Panc1 (cell line): ENCODE results near the gene MACROD2. TPM values are rescaled to one million over a fixed set of nuclear protein-coding genes. Genes with fewer than 3 reads are reported as not detected.
"Not testable (repeated sequence)": the region's sequence is repeated elsewhere in the genome, so short reads cannot be mapped to it uniquely, and the experiment has no call there.

Experiments used
- ATAC-seq: fragments of 200-7000 bp; cut with Tn5 transposase; 2 replicates; pipeline ENCODE4 v1.9.1; 2020; ENCODE audit warnings: mild to moderate bottlenecking, moderate library complexity
- BruUV-seq: library from RNA; stranded (reverse); fragments of 400-500 nt; replicated peaks from 2 replicates; lab custom pipeline; 2021; lab: Mats Ljungman, UMichigan
- CTCF ChIA-PET: fragments of 300-600 bp; sonication (Branson Sonifier 250); formaldehyde crosslinking; loops from one replicate; lab custom pipeline; 2022; ENCODE audit warnings: antibody characterized with exemption; lab: Charles Lee
- POLR2A ChIA-PET: fragments of 300-600 bp; sonication (Branson Sonifier 250); formaldehyde crosslinking; loops from one replicate; lab custom pipeline; 2022; ENCODE audit warnings: antibody characterized with exemption; lab: Charles Lee
- DNase-seq: peaks from one replicate; pipeline ENCODE4 v3.0.0-alpha.2; 2010; ENCODE audit warnings: low read depth, low spot score
- H3K27ac ChIP-seq: 2 replicates; pipeline ENCODE4 v1.5.1; 2011; ENCODE audit warnings: mild to moderate bottlenecking, low read length, inconsistent platforms
- H3K27me3 ChIP-seq: fragments of 200-500 bp; sonication (Bioruptor generic); 2 replicates; pipeline ENCODE4 v1.6.0; 2014; ENCODE audit warnings: low read length, inconsistent platforms; ENCODE audit not compliant: control insufficient read depth, insufficient read depth
- H3K36me3 ChIP-seq: fragments of 200-500 bp; sonication (Bioruptor generic); 2 replicates; pipeline ENCODE4 v1.5.1; 2014; ENCODE audit warnings: inconsistent platforms, mild to moderate bottlenecking, low read length, moderate library complexity; ENCODE audit not compliant: control insufficient read depth, insufficient read depth
- H3K4me1 ChIP-seq: 2 replicates; pipeline ENCODE4 v1.5.1; 2011; ENCODE audit warnings: inconsistent platforms, mild to moderate bottlenecking, low read length, moderate library complexity; ENCODE audit not compliant: control insufficient read depth, insufficient read depth
- H3K4me3 ChIP-seq, 2 experiments: 2 replicates each; pipeline ENCODE4 v1.5.1; 2011 to 2012; ENCODE audit warnings: low read depth in 2 of 2, low read length in 2 of 2, mild to moderate bottlenecking in 2 of 2, inconsistent platforms in 1 of 2, moderate library complexity in 1 of 2
- H3K9me3 ChIP-seq: fragments of 200-500 bp; sonication (Bioruptor generic); 2 replicates; pipeline ENCODE4 v1.5.1; 2014; ENCODE audit warnings: low read depth, mild to moderate bottlenecking, inconsistent platforms, low read length, moderate library complexity; ENCODE audit not compliant: control insufficient read depth, insufficient read depth
- POLR2AphosphoS5 ChIP-seq: IDR thresholded peaks from 2 replicates; pipeline ENCODE4 v1.6.1; 2012; ENCODE audit warnings: mild to moderate bottlenecking, low read depth, low read length, moderate library complexity
- SIN3A ChIP-seq: IDR thresholded peaks from 2 replicates; pipeline ENCODE4 v1.6.1; 2012; ENCODE audit warnings: low read depth, mild to moderate bottlenecking, low read length, moderate library complexity, borderline replicate concordance; ENCODE audit not compliant: insufficient read depth
- TCF7L2 ChIP-seq: IDR thresholded peaks from 2 replicates; pipeline ENCODE4 v1.6.1; 2011; ENCODE audit warnings: mild to moderate bottlenecking, low read depth, low read length, inconsistent platforms
- in situ Hi-C: cut with HindIII; loops from 2 replicates; pipeline ENCODE4 v1.10.0; 2016; ENCODE audit warnings: low sequenced_read_pairs, low pct_unique_long_range_greater_than_20kb
- intact Hi-C: fragments of 100-400 bp; cut with micrococcal nuclease; formaldehyde crosslinking; loops from one replicate; pipeline ENCODE4 v1.10.0; 2022; ENCODE audit not compliant: unreplicated experiment
- total RNA-seq: library from RNA; stranded (reverse); gene quantifications from one replicate; pipeline ENCODE4 v1.2.1, GENCODE V29; 2021; ENCODE audit not compliant: unreplicated experiment
- TF ChIP-seq, protein P1 (sequence below): fragments of 450-650 bp; IDR thresholded peaks from 2 replicates; pipeline ENCODE4 v1.5.1; 2017; ENCODE audit warnings: mild to moderate bottlenecking
- TF ChIP-seq, protein P2 (sequence below), 2 experiments: IDR thresholded peaks; 2 replicates each; pipeline ENCODE4 v1.6.1; 2011 to 2012; ENCODE audit warnings: low read depth in 2 of 2, control low read depth in 1 of 2, low read length in 1 of 2, mild to moderate bottlenecking in 1 of 2, moderate library complexity in 1 of 2; ENCODE audit not compliant: insufficient read depth in 1 of 2

MACROD2 gene
- total RNA-seq, 1 experiment from 2014 or later, result 1.2 TPM

DNA sequence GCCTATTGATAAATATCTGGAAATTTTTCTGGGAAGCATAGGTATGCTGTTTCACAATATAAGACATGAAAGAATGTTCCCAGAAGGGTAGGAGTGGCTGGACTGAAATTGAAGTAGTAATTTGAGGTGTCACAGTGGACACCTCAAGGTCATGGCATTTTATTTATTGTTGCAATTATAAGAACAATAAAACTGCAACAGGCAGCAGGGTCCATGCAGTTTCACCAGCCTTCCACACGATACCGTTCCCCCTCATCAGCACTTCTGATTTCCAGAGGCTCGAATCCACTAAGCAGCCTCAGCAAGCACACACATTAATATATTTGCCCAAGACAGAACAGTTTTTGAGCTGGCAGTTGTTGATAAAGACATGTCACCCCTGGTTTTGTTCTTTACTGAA lies 1540.5 kb downstream of the MACROD2 start:
- Histone ChIP-seq H3K36me3 (no peaks in the 10 kb centered on the region), H3K4me1 (no peaks in the 10 kb centered on the region), H3K27me3 (no peaks in the 10 kb centered on the region), H3K27ac (no peak overlapping the region), H3K4me3 (no peak overlapping the region), H3K9me3 (no peaks in the 10 kb centered on the region)
- no peak for DNase-seq
- intact Hi-C loops (no loop called here), in situ Hi-C loops (no loop called here)
- POLR2A ChIA-PET, result no interaction called here
- BruUV-seq, result no TSS peak
- ATAC-seq, result no peak
- TF ChIP-seq SIN3A, result no peak
- TF ChIP-seq, protein P1, sequence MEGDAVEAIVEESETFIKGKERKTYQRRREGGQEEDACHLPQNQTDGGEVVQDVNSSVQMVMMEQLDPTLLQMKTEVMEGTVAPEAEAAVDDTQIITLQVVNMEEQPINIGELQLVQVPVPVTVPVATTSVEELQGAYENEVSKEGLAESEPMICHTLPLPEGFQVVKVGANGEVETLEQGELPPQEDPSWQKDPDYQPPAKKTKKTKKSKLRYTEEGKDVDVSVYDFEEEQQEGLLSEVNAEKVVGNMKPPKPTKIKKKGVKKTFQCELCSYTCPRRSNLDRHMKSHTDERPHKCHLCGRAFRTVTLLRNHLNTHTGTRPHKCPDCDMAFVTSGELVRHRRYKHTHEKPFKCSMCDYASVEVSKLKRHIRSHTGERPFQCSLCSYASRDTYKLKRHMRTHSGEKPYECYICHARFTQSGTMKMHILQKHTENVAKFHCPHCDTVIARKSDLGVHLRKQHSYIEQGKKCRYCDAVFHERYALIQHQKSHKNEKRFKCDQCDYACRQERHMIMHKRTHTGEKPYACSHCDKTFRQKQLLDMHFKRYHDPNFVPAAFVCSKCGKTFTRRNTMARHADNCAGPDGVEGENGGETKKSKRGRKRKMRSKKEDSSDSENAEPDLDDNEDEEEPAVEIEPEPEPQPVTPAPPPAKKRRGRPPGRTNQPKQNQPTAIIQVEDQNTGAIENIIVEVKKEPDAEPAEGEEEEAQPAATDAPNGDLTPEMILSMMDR, result no peak
- CTCF ChIA-PET, result no interaction called here

DNA sequence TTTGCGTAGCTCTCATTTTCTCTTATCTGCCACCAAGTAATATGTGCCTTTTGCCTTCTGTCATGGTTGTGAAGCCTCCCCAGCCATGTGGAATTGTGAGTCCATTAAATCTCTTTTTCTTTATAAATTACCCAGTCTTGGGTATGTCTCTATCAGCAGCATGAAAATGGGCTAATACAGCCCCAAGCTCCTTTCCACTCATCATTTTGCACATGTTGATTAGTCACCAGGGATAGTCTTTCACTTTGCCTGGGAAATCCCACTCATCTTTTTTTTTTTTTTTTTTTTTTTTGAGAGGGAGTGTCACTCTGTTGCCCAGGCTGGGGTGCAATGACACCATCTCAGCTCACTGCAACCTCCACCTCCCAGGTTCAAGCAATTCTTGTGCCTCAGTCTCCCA lies 1541.9 kb downstream of the MACROD2 start:
- POLR2A ChIA-PET, H3K4me1 ChIP-seq, H3K27me3 ChIP-seq, BruUV-seq, CTCF ChIA-PET, H3K36me3 ChIP-seq, ATAC-seq, intact Hi-C loops, H3K4me3 ChIP-seq, H3K27ac ChIP-seq, H3K9me3 ChIP-seq, in situ Hi-C loops, DNase-seq: not testable (repeated sequence)

DNA sequence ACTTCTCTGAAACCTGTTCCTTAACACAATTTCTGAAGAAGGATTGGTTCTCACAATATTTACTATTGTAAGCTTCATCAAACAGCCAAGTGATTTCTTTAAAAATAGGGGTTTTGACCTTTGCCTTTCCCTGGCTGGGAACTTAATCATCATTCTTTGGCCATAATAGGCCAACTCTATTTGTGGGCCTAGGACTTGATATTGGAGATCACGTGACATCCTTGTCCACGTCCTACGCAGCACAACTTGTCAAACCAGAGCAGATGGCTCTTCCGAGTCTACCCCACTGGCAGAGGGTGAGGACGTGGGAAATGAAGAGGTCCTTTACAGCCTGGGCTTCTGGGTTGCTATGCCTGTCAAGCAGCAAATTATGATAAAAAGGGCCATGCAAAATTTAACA lies 1547.3 kb downstream of the MACROD2 start:
- no peak for ATAC-seq
- in situ Hi-C loops, result no loop called here
- H3K4me1 ChIP-seq, result no peaks in the 10 kb centered on the region
- DNase-seq, result no peak
- BruUV-seq, result no TSS peak
- TF ChIP-seq, protein P1, result no peak
- TF ChIP-seq POLR2AphosphoS5 (no peak), TCF7L2 (no peak), SIN3A (no peak)
- TF ChIP-seq, protein P2, sequence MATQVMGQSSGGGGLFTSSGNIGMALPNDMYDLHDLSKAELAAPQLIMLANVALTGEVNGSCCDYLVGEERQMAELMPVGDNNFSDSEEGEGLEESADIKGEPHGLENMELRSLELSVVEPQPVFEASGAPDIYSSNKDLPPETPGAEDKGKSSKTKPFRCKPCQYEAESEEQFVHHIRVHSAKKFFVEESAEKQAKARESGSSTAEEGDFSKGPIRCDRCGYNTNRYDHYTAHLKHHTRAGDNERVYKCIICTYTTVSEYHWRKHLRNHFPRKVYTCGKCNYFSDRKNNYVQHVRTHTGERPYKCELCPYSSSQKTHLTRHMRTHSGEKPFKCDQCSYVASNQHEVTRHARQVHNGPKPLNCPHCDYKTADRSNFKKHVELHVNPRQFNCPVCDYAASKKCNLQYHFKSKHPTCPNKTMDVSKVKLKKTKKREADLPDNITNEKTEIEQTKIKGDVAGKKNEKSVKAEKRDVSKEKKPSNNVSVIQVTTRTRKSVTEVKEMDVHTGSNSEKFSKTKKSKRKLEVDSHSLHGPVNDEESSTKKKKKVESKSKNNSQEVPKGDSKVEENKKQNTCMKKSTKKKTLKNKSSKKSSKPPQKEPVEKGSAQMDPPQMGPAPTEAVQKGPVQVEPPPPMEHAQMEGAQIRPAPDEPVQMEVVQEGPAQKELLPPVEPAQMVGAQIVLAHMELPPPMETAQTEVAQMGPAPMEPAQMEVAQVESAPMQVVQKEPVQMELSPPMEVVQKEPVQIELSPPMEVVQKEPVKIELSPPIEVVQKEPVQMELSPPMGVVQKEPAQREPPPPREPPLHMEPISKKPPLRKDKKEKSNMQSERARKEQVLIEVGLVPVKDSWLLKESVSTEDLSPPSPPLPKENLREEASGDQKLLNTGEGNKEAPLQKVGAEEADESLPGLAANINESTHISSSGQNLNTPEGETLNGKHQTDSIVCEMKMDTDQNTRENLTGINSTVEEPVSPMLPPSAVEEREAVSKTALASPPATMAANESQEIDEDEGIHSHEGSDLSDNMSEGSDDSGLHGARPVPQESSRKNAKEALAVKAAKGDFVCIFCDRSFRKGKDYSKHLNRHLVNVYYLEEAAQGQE (IDR thresholded peaks at IDR 0.05; ENCODE audit: insufficient read depth in 1 of 2, low read depth in 2 of 2, low read length in 1 of 2), result no peak
- no peaks in the 10 kb centered on the region for H3K36me3 ChIP-seq
- no peak overlapping the region for H3K4me3 ChIP-seq
- ChIA-PET POLR2A (no interaction called here), CTCF (no interaction called here)
- H3K9me3 ChIP-seq, result no peaks in the 10 kb centered on the region
- H3K27ac ChIP-seq, result no peak overlapping the region
- no peaks in the 10 kb centered on the region for H3K27me3 ChIP-seq
- intact Hi-C loops, result no loop called here
